Measurements from ENCODE around the gene RAB30. TPM values are rescaled to one million over a fixed set of nuclear protein-coding genes. Genes with fewer than 3 reads are reported as not detected.

Gene RAB30
- total RNA-seq, 2 experiments from 2014 or later, result 76.2 to 79.2 TPM

DNA sequence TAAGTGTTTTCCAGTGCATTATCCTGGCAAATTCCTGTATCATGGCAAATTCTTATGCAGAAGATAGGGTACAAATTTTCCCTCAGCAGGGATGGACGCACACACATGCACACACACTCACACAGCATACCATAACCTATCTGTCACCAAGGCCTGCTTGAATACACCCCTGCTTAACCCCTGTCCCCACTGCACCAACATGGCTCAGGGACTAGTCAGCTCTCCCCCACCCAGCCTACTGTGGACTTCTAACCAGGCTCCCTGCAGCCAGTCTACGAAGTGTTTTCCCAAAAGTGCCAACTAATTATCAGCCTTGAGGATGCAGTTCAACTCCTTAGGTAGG, 63.1 kb downstream of the RAB30 start:
- Histone ChIP-seq H3K9me3 (ENCODE audit: control insufficient read depth in 1 of 2, insufficient read depth in 1 of 2, low read length in 2 of 2) (no peaks in the 10 kb centered on the region), H3K36me3 (ENCODE audit: insufficient read depth, low read length) (no peaks in the 10 kb centered on the region), H3K4me1 (ENCODE audit: insufficient read depth, low read length) (peaks cover 12% of the 10 kb centered on the region), H3K27ac (ENCODE audit: low read depth in 1 of 2, low read length in 2 of 2) (no peak overlapping the region), H3K4me3 (ENCODE audit: low read length) (no peak overlapping the region), H3K27me3 (ENCODE audit: control insufficient read depth in 1 of 2, insufficient read depth in 2 of 2, low read length in 2 of 2) (no peaks in the 10 kb centered on the region)
- ATAC-seq (ENCODE audit: poor library complexity) (no peak), DNase-seq (no peak)
- H3K27me3 Mint-ChIP-seq, result no peaks in the 10 kb centered on the region
- ChIA-PET POLR2A (interaction anchor here (0.9 kb wide), 1 partner anchor 108 kb away, joined by 3 read pairs; the partner anchor contains the start of gene PRCP), CTCF (interaction anchor here (1.5 kb wide), 1 partner anchor 33 kb away, joined by 4 read pairs; no protein-coding TSS in a partner anchor)
- no peaks in the 10 kb centered on the region for H3K9me3 Mint-ChIP-seq
- intact Hi-C loops (cut with DNase I, micrococcal nuclease), result no loop called here
- no peaks in the 10 kb centered on the region for H3K36me3 Mint-ChIP-seq (ENCODE audit: low read depth)
- no peak overlapping the region for H3K4me3 Mint-ChIP-seq
- H3K4me1 Mint-ChIP-seq (ENCODE audit: low read depth), result peaks cover 56% of the 10 kb centered on the region
- peak overlapping the region; percentile 34 for H3K27ac Mint-ChIP-seq
- TF ChIP-seq, protein P1, sequence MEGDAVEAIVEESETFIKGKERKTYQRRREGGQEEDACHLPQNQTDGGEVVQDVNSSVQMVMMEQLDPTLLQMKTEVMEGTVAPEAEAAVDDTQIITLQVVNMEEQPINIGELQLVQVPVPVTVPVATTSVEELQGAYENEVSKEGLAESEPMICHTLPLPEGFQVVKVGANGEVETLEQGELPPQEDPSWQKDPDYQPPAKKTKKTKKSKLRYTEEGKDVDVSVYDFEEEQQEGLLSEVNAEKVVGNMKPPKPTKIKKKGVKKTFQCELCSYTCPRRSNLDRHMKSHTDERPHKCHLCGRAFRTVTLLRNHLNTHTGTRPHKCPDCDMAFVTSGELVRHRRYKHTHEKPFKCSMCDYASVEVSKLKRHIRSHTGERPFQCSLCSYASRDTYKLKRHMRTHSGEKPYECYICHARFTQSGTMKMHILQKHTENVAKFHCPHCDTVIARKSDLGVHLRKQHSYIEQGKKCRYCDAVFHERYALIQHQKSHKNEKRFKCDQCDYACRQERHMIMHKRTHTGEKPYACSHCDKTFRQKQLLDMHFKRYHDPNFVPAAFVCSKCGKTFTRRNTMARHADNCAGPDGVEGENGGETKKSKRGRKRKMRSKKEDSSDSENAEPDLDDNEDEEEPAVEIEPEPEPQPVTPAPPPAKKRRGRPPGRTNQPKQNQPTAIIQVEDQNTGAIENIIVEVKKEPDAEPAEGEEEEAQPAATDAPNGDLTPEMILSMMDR (IDR thresholded peaks at IDR 0.05), result no peak

DNA sequence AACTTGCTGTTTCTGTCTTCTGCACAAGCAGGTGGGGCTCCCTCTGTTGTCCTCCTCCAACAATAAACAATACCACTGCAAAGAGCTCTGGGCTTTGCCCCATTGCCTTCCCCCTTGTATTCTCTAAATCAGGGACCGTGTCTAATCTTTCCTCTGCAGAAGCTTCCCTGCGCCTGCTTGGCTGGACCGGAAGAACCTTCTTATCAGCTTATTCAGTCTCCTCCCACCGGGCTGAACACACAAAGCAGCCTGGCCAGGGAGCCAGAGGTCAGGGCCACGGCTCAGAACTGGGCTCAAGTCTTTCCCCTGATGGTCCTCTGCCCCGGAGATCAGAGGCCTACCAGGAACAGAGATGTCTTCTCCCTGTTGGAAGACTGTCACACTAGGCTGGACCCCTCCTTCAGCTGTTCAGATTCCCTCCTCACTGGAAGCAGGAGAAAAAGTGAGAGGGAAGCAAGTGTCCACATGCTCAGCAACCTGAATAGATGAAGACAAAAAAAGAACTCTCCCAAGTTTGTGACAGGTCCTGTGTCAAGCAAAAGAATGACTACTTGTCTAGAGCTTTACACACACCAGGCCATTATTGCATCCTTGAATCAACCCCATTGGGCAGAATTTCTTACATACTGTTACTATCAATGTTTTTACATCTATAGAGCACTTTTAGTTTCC, 63.7 kb downstream of the RAB30 start:
- DNase-seq (peak in 1 of 14 experiments; percentile 5), ATAC-seq (ENCODE audit: poor library complexity) (peak; percentile 34)
- no peak overlapping the region for H3K27ac ChIP-seq (ENCODE audit: low read depth in 1 of 2, low read length in 2 of 2)
- CTCF ChIA-PET, result interaction anchor here (1.5 kb wide), 1 partner anchor 33 kb away, joined by 4 read pairs; no protein-coding TSS in a partner anchor
- peak overlapping the region; percentile 71 for H3K4me3 Mint-ChIP-seq
- peaks cover 12% of the 10 kb centered on the region for H3K4me1 ChIP-seq (ENCODE audit: insufficient read depth, low read length)
- no peaks in the 10 kb centered on the region for H3K27me3 Mint-ChIP-seq
- no peaks in the 10 kb centered on the region for H3K27me3 ChIP-seq (ENCODE audit: control insufficient read depth in 1 of 2, insufficient read depth in 2 of 2, low read length in 2 of 2)
- no peaks in the 10 kb centered on the region for H3K9me3 Mint-ChIP-seq
- peaks cover 51% of the 10 kb centered on the region for H3K4me1 Mint-ChIP-seq (ENCODE audit: low read depth)
- H3K9me3 ChIP-seq (ENCODE audit: control insufficient read depth in 1 of 2, insufficient read depth in 1 of 2, low read length in 2 of 2), result no peaks in the 10 kb centered on the region
- no peaks in the 10 kb centered on the region for H3K36me3 Mint-ChIP-seq (ENCODE audit: low read depth)
- TF ChIP-seq, protein P1 (IDR thresholded peaks at IDR 0.05), result no peak
- intact Hi-C loops (cut with DNase I, micrococcal nuclease), result no loop called here
- no peak overlapping the region for H3K4me3 ChIP-seq (ENCODE audit: low read length)
- H3K36me3 ChIP-seq (ENCODE audit: insufficient read depth, low read length), result no peaks in the 10 kb centered on the region
- POLR2A ChIA-PET, result interaction anchor here (0.9 to 1.2 kb wide), 2 partner anchors 55 to 108 kb away, joined by 3 read pairs; partner anchors contain the start of gene PRCP
- H3K27ac Mint-ChIP-seq, result no peak overlapping the region

DNA sequence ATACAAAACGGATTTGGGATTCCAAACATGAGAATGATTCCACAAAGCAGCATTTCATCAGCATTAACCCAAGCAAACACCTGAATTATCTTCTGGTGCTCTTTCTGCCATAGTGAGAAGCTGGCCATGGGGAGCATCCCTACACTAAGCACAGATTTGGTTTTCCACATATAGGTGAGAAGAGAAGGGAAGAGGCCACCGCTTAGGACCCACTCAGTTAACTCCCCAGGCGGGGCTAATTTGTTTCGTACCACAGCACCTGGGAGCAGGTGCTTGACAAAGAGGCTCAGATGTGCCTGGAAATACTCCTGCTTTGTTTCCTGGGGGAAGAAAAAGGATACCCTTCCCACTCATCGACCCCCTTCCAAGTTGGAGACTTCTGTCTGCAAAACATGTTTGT, 64.2 kb downstream of the RAB30 start:
- Histone ChIP-seq H3K27ac (ENCODE audit: low read depth in 1 of 2, low read length in 2 of 2) (no peak overlapping the region), H3K36me3 (ENCODE audit: insufficient read depth, low read length) (no peaks in the 10 kb centered on the region), H3K4me3 (ENCODE audit: low read length) (no peak overlapping the region), H3K27me3 (ENCODE audit: control insufficient read depth in 1 of 2, insufficient read depth in 2 of 2, low read length in 2 of 2) (no peaks in the 10 kb centered on the region), H3K9me3 (ENCODE audit: control insufficient read depth in 1 of 2, insufficient read depth in 1 of 2, low read length in 2 of 2) (no peaks in the 10 kb centered on the region), H3K4me1 (ENCODE audit: insufficient read depth, low read length) (peaks cover 12% of the 10 kb centered on the region)
- ATAC-seq (ENCODE audit: poor library complexity), result no peak
- no peak overlapping the region for H3K4me3 Mint-ChIP-seq
- no peaks in the 10 kb centered on the region for H3K36me3 Mint-ChIP-seq (ENCODE audit: low read depth)
- no peaks in the 10 kb centered on the region for H3K9me3 Mint-ChIP-seq
- intact Hi-C loops (cut with DNase I, micrococcal nuclease), result no loop called here
- H3K4me1 Mint-ChIP-seq (ENCODE audit: low read depth), result peaks cover 46% of the 10 kb centered on the region
- ChIA-PET CTCF (interaction anchor here (1.5 kb wide), 1 partner anchor 32 kb away, joined by 4 read pairs; no protein-coding TSS in a partner anchor), POLR2A (interaction anchor here (1.2 kb wide), 1 partner anchor 55 kb away, joined by 3 read pairs; no protein-coding TSS in a partner anchor)
- TF ChIP-seq, protein P1 (IDR thresholded peaks at IDR 0.05), result no peak
- H3K27ac Mint-ChIP-seq, result no peak overlapping the region
- no peak for DNase-seq
- no peaks in the 10 kb centered on the region for H3K27me3 Mint-ChIP-seq
